Omental fat pad (tissue), 4 donors: Measurements from ENCODE around the gene DPYSL5. TPM values are rescaled to one million over a fixed set of nuclear protein-coding genes. Genes with fewer than 3 reads are reported as not detected.

Experiments used
- ATAC-seq: fragments of 150-250 bp; one replicate; pipeline ENCODE4 v1.9.1; 2016; ENCODE audit warnings: mild to moderate bottlenecking, moderate library complexity; ENCODE audit not compliant: low FRiP score
- DNase-seq: peaks from one replicate; pipeline ENCODE4 v3.0.0-alpha.2; 2019; ENCODE audit warnings: low spot score
- CTCF ChIP-seq, 3 donors: fragments of 450-650 bp; IDR thresholded peaks; one replicate each; pipeline ENCODE4 v1.5.1; 2016 to 2017; ENCODE audit warnings: antibody characterized with exemption in 3 of 3, mild to moderate bottlenecking in 3 of 3, moderate library complexity in 2 of 3
- total RNA-seq, 4 donors: library from RNA; depleted of rRNA; stranded (reverse); fragments of >200 nt; gene quantifications; one replicate each; pipeline ENCODE4 v1.1.0, GENCODE V29; 2016

DPYSL5 gene
- total RNA-seq, 4 donors from 2014 or later, result not detected

GRCh38 chr2:26852405-26853306, 4.7 kb downstream of the DPYSL5 start:
- TF ChIP-seq CTCF (IDR thresholded peaks at IDR 0.05), result no peak
- DNase-seq (no peak), ATAC-seq (no peak)

GRCh38 chr2:26853751-26854150, 5.8 kb downstream of the DPYSL5 start:
- ATAC-seq, result no peak
- no peak for TF ChIP-seq CTCF (IDR thresholded peaks at IDR 0.05)
- DNase-seq, result no peak

GRCh38 chr2:26854283-26854827, 6.4 kb downstream of the DPYSL5 start:
- ATAC-seq, result no peak
- no peak for DNase-seq
- no peak for TF ChIP-seq CTCF (IDR thresholded peaks at IDR 0.05)

GRCh38 chr2:26855466-26855865, 7.5 kb downstream of the DPYSL5 start:
- TF ChIP-seq CTCF (IDR thresholded peaks at IDR 0.05), result no peak
- no peak for ATAC-seq

GRCh38 chr2:26859622-26860021, 11.7 kb downstream of the DPYSL5 start:
- no peak for DNase-seq
- TF ChIP-seq CTCF (IDR thresholded peaks at IDR 0.05), result no peak

More at GRCh38 chr2:26855466-26855865, 7.5 kb downstream of the DPYSL5 start:
- DNase-seq, result no peak

GRCh38 chr2:26860211-26860850, 12.4 kb downstream of the DPYSL5 start:
- TF ChIP-seq CTCF (IDR thresholded peaks at IDR 0.05), result no peak
- DNase-seq (no peak), ATAC-seq (no peak)

More at GRCh38 chr2:26859622-26860021, 11.7 kb downstream of the DPYSL5 start:
- no peak for ATAC-seq
